Thymus (tissue), 11 donors: ENCODE measurements around the gene ACOT6. TPM values are rescaled to one million over a fixed set of nuclear protein-coding genes. Genes with fewer than 3 reads are reported as not detected.
"Not testable (repeated sequence)": the region's sequence is repeated elsewhere in the genome, so short reads cannot be mapped to it uniquely, and the experiment has no call there.

Source experiments
- DNase-seq, 9 donors: peaks; one replicate each; pipeline ENCODE4 v3.0.0-alpha.2; 2013; ENCODE audit warnings: low spot score in 9 of 9, low read depth in 6 of 9, missing footprints in 1 of 9
- H3K27ac ChIP-seq, 2 donors: one replicate each; pipeline ENCODE4 v1.5.1; 2013; ENCODE audit warnings: control low read depth in 1 of 2, low read depth in 1 of 2, low read length in 1 of 2, mild to moderate bottlenecking in 1 of 2, moderate library complexity in 1 of 2
- H3K27me3 ChIP-seq, 2 donors: one replicate each; pipeline ENCODE4 v1.5.1; 2013; ENCODE audit warnings: low read length in 1 of 2; ENCODE audit not compliant: control insufficient read depth in 2 of 2, insufficient read depth in 1 of 2
- H3K36me3 ChIP-seq, 2 donors: one replicate each; pipeline ENCODE4 v1.5.1; 2013; ENCODE audit warnings: low read length in 1 of 2, mild to moderate bottlenecking in 1 of 2, moderate library complexity in 1 of 2; ENCODE audit not compliant: control insufficient read depth in 2 of 2, insufficient read depth in 2 of 2
- H3K4me1 ChIP-seq, 2 donors: one replicate each; pipeline ENCODE4 v1.5.1; 2013; ENCODE audit warnings: low read length in 2 of 2; ENCODE audit not compliant: control insufficient read depth in 2 of 2, insufficient read depth in 2 of 2
- H3K4me3 ChIP-seq, 2 donors: one replicate each; pipeline ENCODE4 v1.5.1; 2013; ENCODE audit warnings: low read length in 2 of 2, control low read depth in 1 of 2, mild to moderate bottlenecking in 1 of 2
- H3K9me3 ChIP-seq, 2 donors: one replicate each; pipeline ENCODE4 v1.5.1; 2013; ENCODE audit warnings: low read length in 1 of 2, mild to moderate bottlenecking in 1 of 2; ENCODE audit not compliant: control insufficient read depth in 2 of 2, insufficient read depth in 1 of 2
- WGBS: extraction: QIAGEN DNeasy Blood & Tissue Kit; methylation state at CpG from one replicate; pipeline ENCODE4 v1.1.7; 2013; 5-methylcytosine and 5-hydroxymethylcytosine counted together
- polyA plus RNA-seq: library from polyadenylated mRNA; stranded (reverse); fragments of 200-250 nt; gene quantifications from one replicate; pipeline ENCODE4 v1.2.3, GENCODE V29; 2013
- total RNA-seq: library from RNA; stranded (reverse); fragments of 120-200 nt; gene quantifications from one replicate; pipeline ENCODE4 v1.2.4, GENCODE V29; 2013
- donor health status: healthy.

Gene ACOT6
- total and polyA plus RNA-seq, 2 donors: 0.05 TPM; not detected in 1

GRCh38 chr14:73590673-73591004, 21.7 kb upstream of the ACOT6 start:
- not testable (repeated sequence) for H3K4me1 ChIP-seq, DNase-seq, H3K4me3 ChIP-seq, H3K9me3 ChIP-seq, H3K27ac ChIP-seq, H3K36me3 ChIP-seq
- peaks cover 0 to 19% of the 10 kb centered on the region in 2 donors for H3K27me3 ChIP-seq
- WGBS: 99% methylated on average over 32 of the region's 32 CpGs

- peak within 1 kb of the TSS in 1 of 2 donors; percentile 53 for H3K27ac ChIP-seq
- 3% methylated on average over 89 of the region's 89 CpGs for WGBS
- peaks cover 0 to 19% of the 10 kb centered on the region in 2 donors for H3K27me3 ChIP-seq
- peaks cover 3 to 5% of the 10 kb centered on the region in 2 donors for H3K4me1 ChIP-seq
- H3K9me3 ChIP-seq: peaks cover 0 to 5% of the 10 kb centered on the region in 2 donors
- H3K36me3 ChIP-seq: no peaks in the 10 kb centered on the region
- peak within 1 kb of the TSS; percentile 51 to 56 for H3K4me3 ChIP-seq
- peak in 7 of 9 donors; percentile 38 to 69 (median 41) for DNase-seq
Measured at GRCh38 chr14:73591690-73592449, 20.4 kb upstream of the ACOT6 start, which contains the start of gene ACOT4. TSS of gene ACOT4 (plus strand) at chr14:73591873. CDS start at chr14:73591960, 87 bp downstream.

GRCh38 chr14:73594491-73594890, 17.8 kb upstream of the ACOT6 start:
- H3K4me3 ChIP-seq: no peak overlapping the region
- no peaks in the 10 kb centered on the region for H3K36me3 ChIP-seq
- H3K27ac ChIP-seq: no peak overlapping the region
- peaks cover 3 to 5% of the 10 kb centered on the region in 2 donors for H3K4me1 ChIP-seq
- over 99% methylated on average over 9 of the region's 9 CpGs for WGBS
- peaks cover 0 to 5% of the 10 kb centered on the region in 2 donors for H3K9me3 ChIP-seq
- H3K27me3 ChIP-seq: peaks cover 0 to 19% of the 10 kb centered on the region in 2 donors
- no peak for DNase-seq

GRCh38 chr14:73599499-73599898, 12.8 kb upstream of the ACOT6 start:
- Histone ChIP-seq H3K9me3 (no peaks in the 10 kb centered on the region), H3K27me3 (no peaks in the 10 kb centered on the region), H3K36me3 (no peaks in the 10 kb centered on the region), H3K27ac (no peak overlapping the region), H3K4me3 (no peak overlapping the region), H3K4me1 (no peaks in the 10 kb centered on the region)
- no peak for DNase-seq

- Histone ChIP-seq H3K9me3 (peaks cover 0 to 7% of the 10 kb centered on the region in 2 donors), H3K27ac (no peak overlapping the region), H3K4me3 (no peak overlapping the region), H3K27me3 (no peaks in the 10 kb centered on the region), H3K36me3 (no peaks in the 10 kb centered on the region), H3K4me1 (no peaks in the 10 kb centered on the region)
- no peak for DNase-seq
- WGBS: 97% methylated on average over 3 of the region's 3 CpGs
Measured at GRCh38 chr14:73602994-73603393, 9.3 kb upstream of the ACOT6 start.

- no peak overlapping the region for H3K4me3 ChIP-seq
- no peaks in the 10 kb centered on the region for H3K4me1 ChIP-seq
- peaks cover 0 to 10% of the 10 kb centered on the region in 2 donors for H3K9me3 ChIP-seq
- no peak overlapping the region for H3K27ac ChIP-seq
- H3K36me3 ChIP-seq: no peaks in the 10 kb centered on the region
- WGBS: 97% methylated on average over 3 of the region's 3 CpGs
- peaks cover 0 to 3% of the 10 kb centered on the region in 2 donors for H3K27me3 ChIP-seq
- DNase-seq: no peak
Measured at GRCh38 chr14:73606271-73606670, 6.0 kb upstream of the ACOT6 start.

- H3K27me3 ChIP-seq: peaks cover 3 to 10% of the 10 kb centered on the region in 2 donors
- WGBS: 94% methylated on average over 1 of the region's 1 CpG
- H3K4me1 ChIP-seq: no peaks in the 10 kb centered on the region
- no peak overlapping the region for H3K4me3 ChIP-seq
- H3K36me3 ChIP-seq: no peaks in the 10 kb centered on the region
- H3K9me3 ChIP-seq: peaks cover 0 to 10% of the 10 kb centered on the region in 2 donors
- H3K27ac ChIP-seq: no peak overlapping the region
- no peak for DNase-seq
Measured at GRCh38 chr14:73607241-73607640, 5.1 kb upstream of the ACOT6 start.

- no peak for DNase-seq
- Histone ChIP-seq H3K9me3 (peaks cover 0 to 10% of the 10 kb centered on the region in 2 donors), H3K4me3 (no peak overlapping the region), H3K36me3 (no peaks in the 10 kb centered on the region), H3K27ac (no peak overlapping the region), H3K4me1 (peaks cover 0 to 3% of the 10 kb centered on the region in 2 donors), H3K27me3 (peaks cover 3 to 24% of the 10 kb centered on the region in 2 donors)
- WGBS: 99% methylated on average over 2 of the region's 2 CpGs
Measured at GRCh38 chr14:73610687-73611086, 1.6 kb upstream of the ACOT6 start.

GRCh38 chr14:73613046-73613383, 698 bp downstream of the ACOT6 start:
- Histone ChIP-seq H3K4me3 (peak overlapping the region; percentile 51 to 63), H3K27ac (no peak overlapping the region), H3K27me3 (peaks cover 3 to 24% of the 10 kb centered on the region in 2 donors), H3K9me3 (peaks cover 0 to 4% of the 10 kb centered on the region in 2 donors), H3K4me1 (peaks cover 0 to 3% of the 10 kb centered on the region in 2 donors), H3K36me3 (no peaks in the 10 kb centered on the region)
- WGBS: 12% methylated on average over 13 of the region's 13 CpGs
- peak in 1 of 9 donors; percentile 13 for DNase-seq
